Stimulated activated naive CD8-positive, alpha-beta T cell treated with anti-CD3 and anti-CD28 coated beads, Interleukin-15, amount 100 ng/mL, for 72 hours (primary cell): ENCODE results near the gene SLCO4A1.

Experiments used
- ATAC-seq: fragments of 150-1000 bp; cut with Tn5 transposase; 2 replicates; pipeline ENCODE4 v1.10.0; 2021; ENCODE audit warnings: mild to moderate bottlenecking, moderate library complexity
- DNase-seq, 2 donors: peaks; one replicate each; pipeline ENCODE4 v3.0.0; 2021 to 2022
- H3K27ac Mint-ChIP-seq, 2 donors: one replicate each; pipeline ENCODE4 v1.8.0; 2022; ENCODE audit warnings: mild to moderate bottlenecking in 2 of 2, mixed read lengths in 2 of 2, moderate library complexity in 2 of 2
- H3K27me3 Mint-ChIP-seq: one replicate; pipeline ENCODE4 v1.8.0; 2022; ENCODE audit warnings: mixed read lengths
- H3K4me1 Mint-ChIP-seq: one replicate; pipeline ENCODE4 v1.8.0; 2022; ENCODE audit warnings: mild to moderate bottlenecking, mixed read lengths
- H3K4me3 Mint-ChIP-seq, 2 donors: one replicate each; pipeline ENCODE4 v1.8.0; 2022; ENCODE audit warnings: mild to moderate bottlenecking in 2 of 2, mixed read lengths in 2 of 2, moderate library complexity in 1 of 2
- H3K9me3 Mint-ChIP-seq, 2 donors: one replicate each; pipeline ENCODE4 v1.8.0; 2022; ENCODE audit warnings: mixed read lengths in 2 of 2

The SLCO4A1 gene

GRCh38 chr20:62614085-62614960 is 28.0 kb upstream of the SLCO4A1 start:
- no peak for ATAC-seq
- DNase-seq, result no peak
- Mint-ChIP-seq H3K4me3 (no peak overlapping the region), H3K4me1 (peaks cover 32% of the 10 kb centered on the region), H3K27ac (no peak overlapping the region), H3K27me3 (peaks cover 12% of the 10 kb centered on the region), H3K9me3 (peaks cover 6 to 8% of the 10 kb centered on the region in 2 donors)

DNA sequence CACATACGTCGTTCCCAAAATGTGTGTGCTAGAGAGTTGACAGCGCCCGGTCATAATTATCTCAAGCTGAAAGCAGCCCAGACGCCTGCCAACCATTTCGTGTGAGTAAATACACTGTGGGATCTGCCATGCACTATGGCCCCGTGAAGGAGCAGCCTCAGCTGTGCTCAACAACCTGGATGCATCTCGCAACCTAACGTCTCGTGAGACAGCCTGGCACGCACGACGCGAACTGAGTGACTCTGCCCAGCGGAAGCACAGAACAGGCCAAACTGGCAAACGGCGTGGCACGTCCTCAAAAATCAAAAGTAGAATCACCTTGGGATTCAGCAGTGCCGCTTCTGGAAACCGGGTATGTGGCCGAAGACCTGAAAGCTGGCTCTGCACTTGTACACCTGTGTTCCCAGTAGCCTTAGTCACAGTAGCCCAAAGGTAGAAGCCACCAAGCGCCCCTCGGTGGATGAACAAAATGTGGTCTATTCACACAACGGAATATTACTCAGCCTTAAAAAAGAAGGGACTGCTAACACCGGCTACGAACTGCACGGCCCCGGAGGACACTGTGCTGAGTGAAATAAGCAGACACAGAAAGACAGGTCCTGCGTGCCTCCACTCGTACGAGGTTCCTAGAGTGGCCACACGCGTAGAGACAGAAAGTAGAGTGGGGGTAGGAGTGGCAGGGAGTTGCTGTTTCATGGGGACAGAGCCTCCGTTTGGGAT is 27.2 kb upstream of the SLCO4A1 start:
- H3K9me3 Mint-ChIP-seq, result peaks cover 6 to 8% of the 10 kb centered on the region in 2 donors
- peaks cover 7% of the 10 kb centered on the region for H3K27me3 Mint-ChIP-seq
- no peak overlapping the region for H3K27ac Mint-ChIP-seq
- peaks cover 31% of the 10 kb centered on the region for H3K4me1 Mint-ChIP-seq
- DNase-seq (no peak), ATAC-seq (no peak)
- H3K4me3 Mint-ChIP-seq, result no peak overlapping the region

DNA sequence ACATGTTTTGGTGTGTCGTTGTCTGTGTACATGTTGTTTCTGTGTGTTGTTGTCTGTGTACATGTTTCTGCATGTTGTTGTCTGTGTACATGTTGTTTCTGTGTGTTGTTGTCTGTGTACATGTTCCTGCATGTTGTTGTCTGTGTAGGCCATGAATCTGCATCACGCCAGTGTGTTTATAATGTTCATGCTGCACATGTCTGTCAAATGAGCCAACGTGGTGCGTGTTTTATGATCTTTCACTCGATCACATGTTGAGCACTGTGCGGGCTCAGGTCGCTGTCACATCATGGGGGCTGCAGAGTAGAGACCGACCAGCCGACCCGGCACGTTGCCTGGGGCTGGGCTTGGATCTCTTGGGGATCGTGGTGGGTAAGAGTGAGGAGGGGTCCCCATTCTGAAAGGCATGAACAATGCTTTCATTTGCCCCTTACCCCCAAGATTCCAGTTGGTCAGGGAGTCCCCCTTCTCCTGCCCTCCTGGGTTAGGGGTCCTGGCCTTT is 26.5 kb upstream of the SLCO4A1 start:
- Mint-ChIP-seq H3K9me3 (peaks cover under 1 to 2% of the 10 kb centered on the region in 2 donors), H3K4me1 (peaks cover 31% of the 10 kb centered on the region), H3K4me3 (no peak overlapping the region), H3K27ac (no peak overlapping the region), H3K27me3 (peaks cover 1% of the 10 kb centered on the region)
- no peak for ATAC-seq
- no peak for DNase-seq

GRCh38 chr20:62616728-62617621 is 25.3 kb upstream of the SLCO4A1 start:
- Mint-ChIP-seq H3K4me3 (peak overlapping the region; percentile 78 to 80), H3K4me1 (peaks cover 40% of the 10 kb centered on the region), H3K9me3 (no peaks in the 10 kb centered on the region), H3K27ac (peak overlapping the region; percentile 95 to 96), H3K27me3 (no peaks in the 10 kb centered on the region)
- ATAC-seq, result peak; percentile 67
- peak; percentile 77 to 83 for DNase-seq

GRCh38 chr20:62617711-62618483 is 24.4 kb upstream of the SLCO4A1 start:
- H3K4me3 Mint-ChIP-seq, result peak overlapping the region; percentile 78 to 80
- peaks cover 49% of the 10 kb centered on the region for H3K4me1 Mint-ChIP-seq
- H3K27ac Mint-ChIP-seq, result peak overlapping the region; percentile 95 to 96
- H3K27me3 Mint-ChIP-seq, result no peaks in the 10 kb centered on the region
- no peaks in the 10 kb centered on the region for H3K9me3 Mint-ChIP-seq
- peak; percentile 77 for ATAC-seq
- peak; percentile 63 to 81 for DNase-seq

GRCh38 chr20:62618611-62619529 is 23.4 kb upstream of the SLCO4A1 start:
- H3K9me3 Mint-ChIP-seq, result no peaks in the 10 kb centered on the region
- peaks cover 59% of the 10 kb centered on the region for H3K4me1 Mint-ChIP-seq
- peak overlapping the region; percentile 95 to 96 for H3K27ac Mint-ChIP-seq
- no peaks in the 10 kb centered on the region for H3K27me3 Mint-ChIP-seq
- DNase-seq (peak; percentile 59 to 82), ATAC-seq (peak; percentile 84)
- peak overlapping the region; percentile 78 to 80 for H3K4me3 Mint-ChIP-seq

- Mint-ChIP-seq H3K27ac (no peak overlapping the region), H3K4me1 (peaks cover 68% of the 10 kb centered on the region), H3K4me3 (no peak overlapping the region), H3K27me3 (no peaks in the 10 kb centered on the region), H3K9me3 (no peaks in the 10 kb centered on the region)
- DNase-seq (no peak), ATAC-seq (no peak)
These were observed 21.7 kb upstream of the SLCO4A1 start for GRCh38 chr20:62620625-62621024.

- Mint-ChIP-seq H3K27ac (peak overlapping the region; percentile 37 to 67), H3K27me3 (no peaks in the 10 kb centered on the region), H3K4me3 (peak overlapping the region in 1 of 2 donors; percentile 45), H3K4me1 (peaks cover 68% of the 10 kb centered on the region), H3K9me3 (no peaks in the 10 kb centered on the region)
- no peak for DNase-seq
- no peak for ATAC-seq
These were observed 20.8 kb upstream of the SLCO4A1 start for GRCh38 chr20:62621251-62622110.

DNA sequence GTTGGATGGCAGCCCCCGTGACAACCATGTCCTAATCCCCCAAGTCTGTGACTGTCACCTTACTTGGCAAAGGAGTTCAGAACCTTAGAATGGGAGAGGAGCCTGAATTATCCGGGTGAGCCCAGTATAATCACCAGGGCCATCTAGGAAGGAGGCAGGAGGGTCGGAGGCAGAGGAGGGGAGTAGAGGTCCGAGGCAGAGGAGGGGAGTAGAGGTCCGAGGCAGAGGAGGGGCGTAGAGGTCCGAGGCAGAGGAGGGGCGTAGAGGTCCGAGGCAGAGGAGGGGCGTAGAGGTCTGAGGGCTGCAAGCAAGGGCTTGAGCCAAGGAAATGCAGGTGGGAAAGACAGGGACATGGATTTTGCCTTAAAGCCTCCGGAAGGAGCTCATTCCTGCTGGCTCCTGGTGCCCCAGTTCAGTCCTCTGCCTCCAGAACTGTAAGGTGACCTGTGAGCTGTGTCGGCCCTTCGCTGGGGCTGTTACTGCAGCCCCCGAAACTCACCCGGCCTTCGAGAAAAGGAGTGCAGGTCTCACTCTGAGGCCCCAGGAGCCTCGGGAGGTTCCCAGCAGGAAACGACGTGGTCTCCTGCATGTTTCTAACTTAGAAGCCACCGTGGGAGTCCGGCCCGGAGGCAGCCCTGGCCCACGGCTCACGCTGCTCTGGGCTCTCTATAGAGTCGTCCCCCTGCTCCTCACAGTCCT is 20.0 kb upstream of the SLCO4A1 start:
- H3K27me3 Mint-ChIP-seq, result no peaks in the 10 kb centered on the region
- DNase-seq, result no peak
- no peaks in the 10 kb centered on the region for H3K9me3 Mint-ChIP-seq
- H3K27ac Mint-ChIP-seq, result peak overlapping the region; percentile 67 to 96
- ATAC-seq, result no peak
- peak overlapping the region in 1 of 2 donors; percentile 89 for H3K4me3 Mint-ChIP-seq
- H3K4me1 Mint-ChIP-seq, result peaks cover 59% of the 10 kb centered on the region

- ATAC-seq (peak; percentile 3), DNase-seq (no peak)
- Mint-ChIP-seq H3K27ac (peak overlapping the region; percentile 96 to 97), H3K27me3 (no peaks in the 10 kb centered on the region), H3K4me1 (peaks cover 53% of the 10 kb centered on the region), H3K4me3 (peak overlapping the region; percentile 80 to 89), H3K9me3 (no peaks in the 10 kb centered on the region)
These were observed 19.3 kb upstream of the SLCO4A1 start for GRCh38 chr20:62622877-62623487.

DNA sequence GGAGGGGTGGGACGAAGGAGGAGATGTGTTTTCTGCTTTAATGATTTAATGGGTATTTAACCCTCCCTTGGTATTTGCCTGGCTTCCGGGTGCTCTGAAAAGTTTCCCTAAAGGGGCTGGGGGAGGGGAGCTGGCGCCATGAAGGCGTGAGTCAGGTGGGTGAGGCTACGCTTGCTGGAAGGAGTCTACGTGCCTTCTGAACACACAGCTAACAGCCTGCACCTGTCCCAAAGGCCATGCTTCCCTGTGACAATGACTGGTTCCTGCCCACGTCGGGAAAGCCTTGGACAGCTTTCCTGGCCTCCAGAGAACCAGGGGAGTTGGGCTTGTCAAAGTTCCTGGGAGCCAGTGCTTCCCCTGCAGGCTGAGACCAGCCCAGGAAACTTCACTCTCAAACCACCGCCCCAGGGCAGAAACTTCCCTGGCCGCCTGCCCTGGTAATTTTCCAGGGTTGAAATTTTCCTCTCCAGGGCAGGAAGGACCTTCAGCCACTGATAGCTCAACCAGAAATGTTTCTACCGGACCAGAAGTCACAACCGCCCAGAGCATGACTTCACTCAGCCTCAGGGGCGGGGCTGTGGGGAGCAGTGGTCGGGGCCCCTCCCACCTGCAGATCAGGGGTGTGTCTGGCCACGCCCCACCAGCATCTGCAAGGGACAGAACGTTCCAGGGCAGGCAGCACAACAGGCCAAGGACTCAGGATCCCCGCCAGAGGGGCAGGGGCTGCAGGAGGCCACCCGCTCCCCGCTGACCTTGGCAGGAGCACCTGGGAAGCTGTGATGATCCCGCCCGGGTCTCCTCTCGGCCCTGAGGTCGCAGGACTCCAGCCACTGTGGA is 18.6 kb upstream of the SLCO4A1 start:
- no peaks in the 10 kb centered on the region for H3K9me3 Mint-ChIP-seq
- H3K4me1 Mint-ChIP-seq, result peaks cover 51% of the 10 kb centered on the region
- DNase-seq, result peak; percentile 80 to 86
- peak; percentile 90 for ATAC-seq
- H3K4me3 Mint-ChIP-seq, result peak overlapping the region; percentile 80 to 89
- peak overlapping the region; percentile 96 to 97 for H3K27ac Mint-ChIP-seq
- no peaks in the 10 kb centered on the region for H3K27me3 Mint-ChIP-seq
